Vagina (tissue), 2 donors: ENCODE data around the gene SLC5A1.

Experiments used
- POLR2A ChIP-seq, 2 donors: fragments of 450-650 bp; IDR thresholded peaks; one replicate each; pipeline ENCODE4 v1.6.1; 2017; ENCODE audit warnings: antibody characterized with exemption in 2 of 2, mild to moderate bottlenecking in 2 of 2, moderate library complexity in 2 of 2
- POLR2AphosphoS5 ChIP-seq, 2 donors: sonication (generic); formaldehyde crosslinking; IDR thresholded peaks; one replicate each; pipeline ENCODE4 v1.9.0; 2017; ENCODE audit warnings: antibody characterized with exemption in 2 of 2, mild to moderate bottlenecking in 2 of 2, low read depth in 1 of 2; ENCODE audit not compliant: insufficient read depth in 1 of 2
- TF ChIP-seq, protein P1 (sequence below), 3 experiments: fragments of 450-650 bp in 2 of 3; fragments of 200-600 bp in 1 of 3; sonication (generic) in 1 of 3; IDR thresholded peaks; one replicate each; pipeline ENCODE4 v1.5.1; 2017 to 2019; ENCODE audit warnings: antibody characterized with exemption in 3 of 3, mild to moderate bottlenecking in 2 of 3, moderate library complexity in 2 of 3

DNA sequence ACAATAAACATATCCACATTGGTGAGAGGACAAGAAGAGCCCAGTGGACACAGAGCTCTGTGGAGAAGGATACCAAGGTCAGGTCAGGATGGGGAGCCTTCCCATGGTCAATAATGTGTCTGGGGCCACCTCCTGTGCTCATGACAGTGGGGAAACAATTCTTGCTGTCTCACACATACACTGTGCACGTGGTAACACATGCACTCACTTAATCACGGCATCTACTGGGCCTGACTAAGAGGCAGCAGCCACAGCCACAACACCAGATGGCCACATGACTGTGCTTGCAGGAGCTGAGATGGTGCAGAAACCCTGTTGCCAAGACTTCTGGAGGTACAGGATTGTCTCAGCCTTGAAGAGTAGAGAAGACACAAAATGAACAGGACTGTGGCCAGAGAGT, 87.4 kb downstream of the SLC5A1 start:
- TF ChIP-seq, protein P1, sequence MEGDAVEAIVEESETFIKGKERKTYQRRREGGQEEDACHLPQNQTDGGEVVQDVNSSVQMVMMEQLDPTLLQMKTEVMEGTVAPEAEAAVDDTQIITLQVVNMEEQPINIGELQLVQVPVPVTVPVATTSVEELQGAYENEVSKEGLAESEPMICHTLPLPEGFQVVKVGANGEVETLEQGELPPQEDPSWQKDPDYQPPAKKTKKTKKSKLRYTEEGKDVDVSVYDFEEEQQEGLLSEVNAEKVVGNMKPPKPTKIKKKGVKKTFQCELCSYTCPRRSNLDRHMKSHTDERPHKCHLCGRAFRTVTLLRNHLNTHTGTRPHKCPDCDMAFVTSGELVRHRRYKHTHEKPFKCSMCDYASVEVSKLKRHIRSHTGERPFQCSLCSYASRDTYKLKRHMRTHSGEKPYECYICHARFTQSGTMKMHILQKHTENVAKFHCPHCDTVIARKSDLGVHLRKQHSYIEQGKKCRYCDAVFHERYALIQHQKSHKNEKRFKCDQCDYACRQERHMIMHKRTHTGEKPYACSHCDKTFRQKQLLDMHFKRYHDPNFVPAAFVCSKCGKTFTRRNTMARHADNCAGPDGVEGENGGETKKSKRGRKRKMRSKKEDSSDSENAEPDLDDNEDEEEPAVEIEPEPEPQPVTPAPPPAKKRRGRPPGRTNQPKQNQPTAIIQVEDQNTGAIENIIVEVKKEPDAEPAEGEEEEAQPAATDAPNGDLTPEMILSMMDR (IDR thresholded peaks at IDR 0.05), result no peak
- TF ChIP-seq POLR2AphosphoS5 (IDR thresholded peaks at IDR 0.05; ENCODE audit: insufficient read depth in 1 of 2, low read depth in 1 of 2) (no peak), POLR2A (IDR thresholded peaks at IDR 0.05) (no peak)
